HTR-8/SVneo (cell line): ENCODE data around the gene FH.

ENCODE experiments used
- DNase-seq: peaks from one replicate; pipeline ENCODE4 v3.0.0; 2011; ENCODE audit warnings: low spot score, mixed read lengths; ENCODE audit not compliant: insufficient read length
- FAIRE-seq: peaks from 2 replicates; lab custom pipeline; 2011; peaks lifted over from hg19 to GRCh38; lab: Jason Lieb, UNC

FH gene

DNA sequence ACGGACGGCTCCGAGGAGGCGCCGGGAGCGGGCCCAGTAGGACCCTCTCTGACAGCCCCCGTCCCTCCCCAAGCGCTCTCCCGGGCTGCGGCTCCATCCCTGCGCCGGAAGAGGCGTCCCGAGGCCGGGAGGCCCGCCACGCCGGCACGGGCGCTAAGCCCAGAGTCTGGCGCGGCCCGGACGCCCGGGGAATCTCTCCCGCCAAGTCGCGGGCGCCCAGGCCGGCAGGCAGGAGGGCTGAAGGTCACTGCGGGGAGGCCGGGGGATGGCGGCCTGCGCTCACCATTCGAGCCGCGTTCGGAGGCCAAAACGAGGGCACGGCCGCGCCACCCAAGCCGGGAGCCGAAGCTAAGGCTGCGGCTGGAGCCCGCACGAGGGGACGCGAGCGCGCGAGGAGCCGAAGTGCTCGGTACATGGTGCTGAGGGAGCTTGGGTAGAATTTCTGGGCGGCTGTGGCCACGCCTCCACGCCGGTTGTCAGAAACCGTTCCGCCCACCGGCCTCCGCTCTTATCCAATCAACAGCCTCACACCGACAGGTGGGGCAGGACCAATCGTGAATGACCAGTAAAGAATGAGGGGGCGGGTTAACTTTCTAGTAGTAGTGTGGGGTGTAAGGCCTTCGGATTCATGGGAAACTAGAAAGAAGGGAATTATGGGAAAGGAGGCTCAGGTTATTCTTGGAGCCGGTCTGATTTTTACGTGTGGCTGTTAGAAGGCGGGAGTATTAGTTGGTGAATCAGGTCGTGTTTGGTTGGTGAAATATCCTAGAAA, at the start of gene FH:
Gene FH (minus strand): TSS at position 448 of the 772 bp plus-strand sequence. CDS start 33 bp downstream, at position 415.
- FAIRE-seq, result peak; percentile 82
- peak; percentile 93 for DNase-seq

DNA sequence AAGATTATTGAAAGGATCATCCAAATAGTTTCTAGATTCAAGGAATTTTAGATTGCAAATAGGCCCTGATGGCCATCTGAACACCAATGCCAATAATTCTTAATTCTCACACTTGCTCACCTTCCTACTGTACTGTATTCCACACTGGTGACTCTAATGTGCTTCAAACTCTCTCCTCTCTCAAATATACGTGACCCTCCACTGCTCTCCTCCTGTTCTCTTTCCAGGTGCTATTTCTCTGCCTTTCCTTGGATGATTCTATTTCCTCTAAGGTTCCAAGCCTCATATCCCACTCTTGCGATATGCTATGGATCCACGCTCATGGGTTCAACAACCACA, 41.3 kb upstream of the FH start:
- no peak for DNase-seq
- no peak for FAIRE-seq

DNA sequence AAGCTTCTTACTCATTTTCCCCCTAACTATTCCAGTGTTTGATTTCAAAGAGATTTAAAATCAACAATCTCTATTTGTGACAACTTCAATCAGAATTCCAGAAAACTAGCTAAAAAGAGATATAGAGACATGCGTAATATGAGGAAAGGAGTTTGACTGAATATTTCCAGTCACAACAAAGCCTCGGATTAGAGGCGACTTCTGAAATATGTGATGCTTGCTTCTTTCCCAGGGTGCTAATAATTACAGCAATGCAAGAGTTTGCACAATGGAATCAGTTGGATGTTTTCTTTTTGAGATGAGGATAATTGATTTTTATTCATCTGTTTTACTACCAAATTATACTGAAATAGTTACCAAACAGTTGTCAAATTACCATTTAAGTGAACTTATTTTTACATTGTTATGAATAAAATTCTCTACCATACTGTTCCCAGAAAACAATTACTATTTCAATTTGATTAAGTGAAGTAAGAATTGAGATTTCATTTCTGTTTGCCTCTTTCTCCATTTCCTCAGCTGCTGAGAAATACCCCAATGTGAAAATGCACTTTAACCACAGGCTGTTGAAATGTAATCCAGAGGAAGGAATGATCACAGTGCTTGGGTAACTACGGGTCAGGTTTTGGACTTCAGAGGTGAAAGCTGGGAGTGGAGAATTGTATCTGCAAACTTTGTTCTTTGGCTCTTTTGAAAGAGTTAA, 40.7 kb upstream of the FH start:
- DNase-seq, result no peak

DNA sequence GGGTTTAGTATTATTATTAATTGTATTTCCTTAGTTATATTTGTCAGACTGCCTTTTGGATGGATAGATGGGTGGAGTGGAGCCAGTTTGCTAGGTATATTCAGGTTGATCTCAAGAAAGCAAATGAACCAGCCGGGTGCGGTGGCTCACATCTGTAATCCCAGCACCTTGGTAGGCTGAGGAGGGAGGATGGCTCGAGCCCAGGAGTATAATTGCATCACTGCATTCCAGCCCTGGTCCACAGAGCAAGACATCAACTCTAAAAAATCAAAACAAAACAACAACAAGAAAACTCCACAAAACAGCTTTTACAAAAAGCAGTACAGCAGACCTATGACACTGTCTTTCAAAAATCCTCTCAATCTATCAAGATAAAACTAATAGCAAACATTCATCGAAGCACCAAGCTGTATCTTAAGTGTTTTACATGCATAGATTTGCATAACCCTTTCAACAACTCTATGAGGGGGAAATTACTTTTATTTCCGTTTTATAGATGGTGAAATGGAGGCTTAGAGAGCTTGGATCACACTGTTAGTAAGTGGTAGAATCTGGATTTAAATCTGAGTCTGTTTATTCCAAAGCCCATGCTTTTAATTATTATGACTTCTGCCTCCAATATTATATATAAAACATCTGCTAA, 38.1 kb upstream of the FH start:
- FAIRE-seq, result no peak
- no peak for DNase-seq

More for the DNA sequence above, 40.7 kb upstream of the FH start:
- no peak for FAIRE-seq

DNA sequence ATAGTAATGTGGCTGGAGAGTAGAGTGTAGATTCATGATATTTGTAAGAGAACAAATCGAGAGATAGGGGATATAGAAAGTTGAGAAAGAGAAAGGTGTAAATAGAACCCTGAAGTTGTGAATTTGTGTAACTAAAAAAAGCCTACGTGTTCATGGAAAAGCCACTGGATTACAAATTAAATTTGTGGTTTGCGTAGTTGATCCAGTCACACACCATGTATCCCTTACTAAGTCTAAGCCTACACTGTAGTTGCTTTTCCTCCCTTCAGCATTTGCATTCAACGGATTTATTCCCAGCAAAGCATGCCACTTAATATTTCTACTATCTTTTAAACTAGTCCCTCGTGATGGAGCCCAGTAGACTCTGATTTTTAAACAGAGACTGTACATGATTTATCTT, 37.5 kb upstream of the FH start:
- FAIRE-seq, result no peak
- DNase-seq, result no peak

DNA sequence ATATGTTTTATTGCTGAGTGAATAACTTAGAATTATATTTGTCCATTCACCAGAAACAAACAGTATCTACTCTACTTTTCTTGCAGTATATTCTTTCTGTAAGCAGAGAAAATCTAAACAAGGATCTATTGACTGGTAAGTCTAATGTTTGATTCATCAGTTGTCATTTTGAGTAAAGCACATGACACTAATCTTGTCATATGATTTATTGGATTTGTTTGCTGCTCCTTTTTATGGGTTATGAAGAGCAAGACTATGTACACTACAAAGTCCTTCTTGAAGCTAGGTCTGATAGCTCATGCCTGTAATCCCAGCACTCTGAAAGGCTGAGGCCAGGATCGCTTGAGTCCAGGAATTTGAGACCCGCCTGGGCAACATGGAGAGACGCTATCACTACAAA, 36.0 kb upstream of the FH start:
- FAIRE-seq (no peak), DNase-seq (no peak)

DNA sequence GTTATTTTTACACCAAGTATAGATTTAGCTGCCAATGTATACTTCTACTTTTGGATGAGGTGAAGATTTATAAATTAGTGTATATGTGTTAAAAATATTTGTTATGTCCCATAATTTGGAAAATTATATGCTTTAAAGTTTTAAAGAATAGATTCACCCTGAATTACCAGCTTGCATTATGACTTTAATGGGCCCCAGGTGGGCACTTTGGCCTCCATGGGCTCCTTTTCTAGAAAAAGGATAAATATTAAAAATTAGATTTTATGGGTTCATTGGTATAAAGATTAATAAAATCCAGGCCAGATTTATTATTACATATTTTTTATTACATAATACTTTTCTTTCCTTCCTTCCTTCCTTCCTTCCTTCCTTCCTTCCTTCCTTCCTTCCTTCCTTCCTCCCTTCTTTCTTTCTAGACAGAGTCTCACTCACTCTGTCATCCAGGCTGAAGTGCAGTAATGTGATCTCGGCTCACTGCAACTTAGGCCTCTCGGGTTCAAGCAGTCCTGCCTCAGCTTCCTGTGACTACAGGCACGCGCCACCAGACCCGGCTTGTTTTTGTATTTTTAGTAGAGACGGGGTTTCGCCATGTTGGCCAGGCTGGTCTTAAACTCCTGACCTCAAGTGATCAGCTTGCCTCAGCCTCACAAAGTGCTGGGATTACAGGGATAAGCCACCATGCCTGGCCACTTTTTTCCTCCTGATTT, 34.5 kb upstream of the FH start:
- no peak for FAIRE-seq
- DNase-seq, result no peak

DNA sequence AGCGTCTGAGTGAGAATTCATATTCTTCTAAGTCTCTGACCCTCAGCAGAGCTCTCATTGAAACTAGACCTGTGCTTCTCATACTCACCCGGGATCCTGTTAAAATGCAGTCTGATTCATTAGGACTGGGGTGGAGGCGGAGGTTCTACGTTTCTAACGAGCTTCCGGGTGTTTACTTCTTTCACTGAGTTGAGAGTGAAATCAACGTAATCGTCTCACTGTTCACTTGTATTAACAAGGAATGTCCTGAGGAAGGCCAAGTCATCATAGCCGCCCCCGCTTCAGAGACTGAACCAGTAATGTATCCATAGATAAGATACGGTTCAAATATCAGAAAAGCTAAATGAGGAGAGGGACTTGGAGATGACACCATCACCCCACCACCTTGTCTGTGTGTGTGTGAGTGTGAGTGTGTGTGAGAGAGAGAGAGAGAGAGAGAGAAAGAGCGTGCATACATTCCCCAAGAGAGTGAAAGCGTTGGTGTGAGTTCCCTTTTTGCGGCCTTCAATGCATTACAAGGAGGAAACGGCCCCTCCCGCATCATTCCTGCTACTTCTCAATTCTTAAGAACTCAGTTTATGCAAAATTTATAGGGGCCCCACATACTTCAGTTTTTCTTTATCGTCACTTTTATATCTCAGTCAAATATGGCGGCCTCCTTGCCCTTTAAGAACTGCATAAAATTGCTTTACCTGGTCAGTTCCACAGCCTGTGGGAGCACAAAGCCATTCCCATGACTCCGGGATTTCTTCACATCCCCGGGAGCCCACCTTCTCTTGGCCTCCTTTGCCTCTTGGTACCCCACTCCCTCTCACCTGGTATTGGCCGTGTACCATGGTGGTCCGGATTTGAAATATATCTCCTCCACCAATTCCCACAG, 32.4 kb upstream of the FH start:
- FAIRE-seq, result no peak
- DNase-seq, result no peak

DNA sequence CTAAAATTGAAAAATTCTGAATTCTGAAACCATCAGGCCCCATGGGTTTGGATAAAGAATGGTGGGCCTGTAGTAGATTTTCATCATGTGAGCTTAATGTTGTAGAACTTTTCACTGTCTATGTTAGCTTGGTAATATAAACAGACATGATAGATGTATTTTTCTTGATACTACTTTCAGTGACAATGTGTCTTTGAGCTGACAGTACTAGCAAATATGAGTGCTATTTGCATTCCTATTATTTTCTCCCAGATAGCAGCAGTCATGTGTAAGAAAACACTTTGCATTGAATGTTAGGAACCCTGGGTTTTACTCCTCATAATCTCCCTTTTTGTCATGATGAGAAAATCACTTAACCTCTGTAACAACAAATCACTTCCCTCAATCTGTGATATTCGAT, 30.8 kb upstream of the FH start:
- DNase-seq, result no peak
- no peak for FAIRE-seq

DNA sequence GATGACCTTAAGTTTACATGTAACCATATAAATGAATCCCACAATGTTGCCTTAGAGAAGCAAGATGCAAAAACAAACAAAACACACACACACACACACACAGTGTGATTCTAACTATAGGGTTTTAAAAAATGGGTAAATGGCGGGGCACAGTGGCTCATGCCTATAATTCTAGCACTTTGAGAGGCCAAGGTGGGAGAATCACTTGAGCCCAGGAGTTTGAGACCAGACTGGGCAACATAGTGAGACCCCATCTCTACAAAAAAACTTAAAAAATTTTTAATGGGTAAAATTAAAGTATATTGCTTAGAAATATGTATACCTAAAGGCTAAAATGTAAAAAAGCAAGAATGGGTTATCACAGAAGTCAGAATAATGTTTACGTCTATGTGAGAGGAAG, 28.5 kb upstream of the FH start:
- no peak for FAIRE-seq
- DNase-seq, result no peak

DNA sequence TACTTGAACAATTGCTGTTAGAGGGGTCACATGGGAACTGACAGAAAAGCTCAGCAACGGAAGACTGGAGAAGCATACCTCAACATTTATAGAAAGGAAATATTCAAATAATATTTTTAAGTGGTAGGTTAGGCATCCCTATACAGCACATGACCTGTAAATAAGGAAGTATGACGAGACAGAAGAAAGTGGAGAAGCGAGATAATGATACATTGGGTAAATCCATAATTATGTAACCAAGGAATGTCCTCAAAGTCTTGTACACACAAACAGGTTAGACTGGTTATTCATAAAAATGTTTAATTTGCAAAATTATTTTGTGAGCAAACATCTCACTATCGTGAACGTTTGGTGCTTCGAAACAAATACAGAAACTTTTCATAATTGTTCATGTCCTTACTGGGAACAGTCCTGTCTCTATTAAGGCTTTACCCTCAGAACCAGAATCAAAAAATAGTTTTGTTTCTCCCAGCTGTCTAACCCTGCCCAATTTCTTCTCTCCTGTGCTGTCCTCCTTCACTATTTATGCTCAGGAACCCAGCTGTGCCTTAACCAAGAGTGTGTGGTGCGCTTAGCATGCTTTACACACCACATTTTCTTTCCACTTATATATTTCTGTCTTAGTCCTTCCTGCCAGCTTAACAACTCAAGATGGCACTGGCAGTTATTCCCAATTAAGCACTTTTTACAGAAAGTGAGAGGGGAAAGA, 22.8 kb upstream of the FH start:
- no peak for DNase-seq
- FAIRE-seq, result no peak

DNA sequence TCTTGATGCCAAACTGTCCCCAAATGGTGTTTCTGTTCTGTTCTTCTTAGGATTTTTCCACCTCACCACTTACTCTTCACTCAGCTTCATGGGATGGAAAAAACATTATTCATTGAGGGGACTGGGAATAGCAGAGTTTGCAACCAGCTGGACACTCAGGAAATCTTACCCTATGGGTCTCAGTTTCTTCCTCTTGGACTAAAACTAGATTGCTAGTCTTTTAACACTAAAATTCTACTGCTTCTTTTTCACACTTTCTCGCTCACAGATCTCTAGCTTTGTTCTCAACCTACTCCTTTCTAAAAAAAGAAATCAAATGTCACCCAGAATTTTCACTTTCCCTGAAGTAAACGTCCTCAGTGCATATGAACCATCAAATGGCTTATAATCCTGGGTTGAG, 17.4 kb upstream of the FH start:
- FAIRE-seq (no peak), DNase-seq (no peak)

DNA sequence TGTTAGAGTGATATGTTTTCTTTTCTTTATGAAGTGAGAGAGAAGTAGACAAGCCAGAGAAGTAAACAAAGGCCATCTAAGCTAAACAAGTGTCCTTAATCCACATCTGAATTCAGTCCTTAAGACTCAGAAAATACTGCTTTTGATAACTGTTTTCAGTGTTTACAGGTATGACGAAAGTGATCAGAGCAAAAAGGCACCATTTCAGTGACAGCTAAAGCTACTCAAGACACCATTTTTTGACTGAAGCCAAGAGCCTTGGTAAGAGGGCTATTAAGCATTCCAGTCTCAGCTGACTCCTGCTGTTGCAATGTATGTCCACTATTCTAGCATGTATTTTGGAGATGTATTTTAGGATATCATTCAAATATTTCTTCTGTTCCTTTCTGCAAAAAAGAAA, 16.7 kb upstream of the FH start:
- DNase-seq (no peak), FAIRE-seq (no peak)

DNA sequence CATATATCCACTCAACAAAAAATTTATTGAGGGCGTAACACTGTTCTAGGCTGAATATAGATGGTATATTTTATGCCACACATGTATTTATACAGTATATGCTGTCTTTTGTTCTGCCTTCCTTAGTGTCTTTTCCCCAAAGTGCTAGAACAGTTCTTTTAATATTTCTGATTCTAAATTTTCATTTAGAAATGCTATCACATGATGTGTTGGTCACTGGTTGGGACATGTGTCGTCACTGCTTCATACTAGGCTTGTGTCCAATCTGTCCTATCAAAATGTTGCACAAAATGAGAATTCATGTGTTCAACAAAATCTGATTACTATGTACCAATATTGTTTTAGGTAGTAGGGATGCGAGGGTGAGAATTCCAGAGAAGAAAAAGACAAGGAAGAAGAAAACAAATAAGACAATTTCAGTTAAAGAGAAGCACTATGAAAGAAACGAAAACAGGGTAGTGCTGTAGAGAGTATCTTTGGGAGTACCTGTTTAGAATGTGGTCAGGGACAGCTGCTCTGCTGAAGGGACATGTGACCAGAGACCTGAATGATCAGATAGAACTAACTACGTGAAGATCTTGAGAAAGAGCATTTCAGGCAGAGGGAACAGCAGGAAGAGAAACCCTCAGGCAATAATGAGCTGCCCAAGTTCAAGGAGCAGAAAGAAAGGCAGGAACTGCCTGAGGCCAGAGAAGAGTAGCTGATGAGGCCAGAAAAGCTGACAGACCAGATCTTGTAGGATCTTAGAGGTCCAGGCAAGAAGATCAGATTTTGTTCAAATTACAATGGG, 14.0 kb upstream of the FH start:
- DNase-seq, result no peak
- FAIRE-seq, result no peak

DNA sequence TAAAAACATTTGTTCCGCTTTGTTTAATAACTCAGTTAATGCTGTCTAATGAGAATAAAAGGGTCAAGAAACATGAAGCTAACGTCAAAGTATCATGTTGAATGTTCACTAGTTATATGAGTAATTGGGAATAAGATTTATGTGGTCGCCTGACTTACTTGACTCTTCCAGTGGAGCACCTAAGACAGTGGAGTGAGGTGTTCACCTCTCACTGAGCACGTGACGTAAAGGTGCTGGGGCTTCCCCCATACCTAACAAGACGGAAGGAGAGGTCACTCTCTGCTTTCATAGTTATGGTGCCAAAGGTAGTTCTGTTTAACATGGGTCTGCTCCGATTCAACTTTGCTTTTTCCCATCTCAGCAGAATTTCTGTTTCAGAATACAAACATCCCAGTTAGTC, 13.3 kb upstream of the FH start:
- DNase-seq (no peak), FAIRE-seq (no peak)

DNA sequence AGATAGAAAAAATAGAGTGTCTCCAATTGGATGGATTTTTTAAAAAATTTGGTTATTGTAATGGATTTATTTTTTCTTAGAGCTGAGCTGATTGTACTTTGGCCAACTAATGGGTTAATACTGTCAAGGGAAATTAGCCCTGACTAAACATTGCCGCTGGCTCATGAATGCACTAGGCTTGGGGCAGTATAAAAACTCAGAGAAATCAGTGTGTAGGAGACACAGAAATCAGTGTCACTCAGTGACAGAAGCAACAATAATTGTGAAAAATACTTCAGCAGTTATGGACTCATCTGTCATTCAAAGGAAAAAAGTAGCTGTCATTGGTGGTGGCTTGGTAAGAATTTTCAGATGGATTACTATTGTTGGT, 12.6 kb upstream of the FH start, which contains the start of gene KMO:
Gene KMO (plus strand): TSS at position 217 of the 370 bp plus-strand sequence. CDS start 67 bp downstream, at position 284.
- DNase-seq, result no peak
- no peak for FAIRE-seq

DNA sequence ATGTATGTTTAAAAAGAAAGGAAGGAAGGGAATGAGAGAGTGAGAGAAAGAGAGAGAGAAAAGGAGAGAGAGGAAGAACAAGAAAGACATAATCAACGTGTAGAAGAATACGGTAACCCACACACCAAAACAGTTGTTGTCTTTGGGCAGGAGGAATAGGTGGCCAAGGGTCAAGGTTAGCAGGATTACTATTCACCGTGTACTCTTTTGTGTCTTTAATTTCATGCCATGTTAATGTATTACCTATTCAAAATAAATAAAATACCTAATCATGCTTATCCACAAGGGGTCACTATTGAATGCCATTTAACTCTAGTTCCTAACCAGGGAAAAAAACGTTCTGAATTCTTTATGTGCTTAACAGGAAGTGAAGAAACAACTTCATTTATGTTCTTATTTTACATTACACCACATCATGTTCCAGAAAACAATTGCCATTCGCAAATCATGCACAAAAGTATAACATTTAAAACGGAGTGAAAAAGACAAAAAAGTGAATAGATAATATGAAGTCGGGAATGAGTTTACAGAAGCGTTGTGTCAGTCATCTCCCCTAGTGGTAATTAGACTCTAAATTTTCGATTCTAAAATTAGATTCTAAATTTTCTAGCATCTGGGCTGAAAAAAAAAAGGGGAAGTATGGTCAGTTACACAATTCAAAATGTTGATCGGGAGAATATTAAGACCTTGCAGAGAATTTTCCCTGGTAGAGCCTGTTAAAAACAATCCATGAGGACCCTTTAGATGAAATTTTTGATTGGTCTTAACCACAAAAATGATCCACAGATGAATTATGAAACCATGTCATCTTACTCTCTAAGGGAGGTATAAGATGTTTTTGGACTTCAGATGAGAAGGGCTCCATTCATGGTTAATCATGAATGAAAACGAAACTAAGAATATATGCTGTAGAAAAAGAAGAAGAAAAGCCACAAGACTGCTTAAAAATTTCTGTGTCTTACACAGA, 11.9 kb upstream of the FH start:
- FAIRE-seq (no peak), DNase-seq (peak; percentile 29)
